Measurements from ENCODE around the gene G6PD.

DNA sequence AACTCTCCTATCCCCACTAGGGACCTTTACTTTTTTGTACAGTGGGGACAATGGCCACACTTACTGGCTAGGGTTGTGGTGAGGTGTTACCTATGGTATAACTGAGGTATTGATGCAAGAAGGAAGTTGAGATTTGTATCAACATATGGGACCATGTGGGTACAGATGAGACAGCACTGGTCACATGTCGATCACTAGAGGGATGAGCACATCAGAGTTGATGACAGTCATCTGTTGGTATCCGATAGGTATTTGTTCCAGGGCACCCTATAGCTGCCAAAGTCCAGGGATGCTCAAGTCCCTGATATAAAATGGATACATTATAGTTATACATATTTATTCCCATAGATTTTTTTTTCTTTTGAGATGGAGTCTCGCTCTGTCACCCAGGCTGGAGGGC lies 43.7 kb downstream of the G6PD start:
- TF ChIP-seq, protein P1, sequence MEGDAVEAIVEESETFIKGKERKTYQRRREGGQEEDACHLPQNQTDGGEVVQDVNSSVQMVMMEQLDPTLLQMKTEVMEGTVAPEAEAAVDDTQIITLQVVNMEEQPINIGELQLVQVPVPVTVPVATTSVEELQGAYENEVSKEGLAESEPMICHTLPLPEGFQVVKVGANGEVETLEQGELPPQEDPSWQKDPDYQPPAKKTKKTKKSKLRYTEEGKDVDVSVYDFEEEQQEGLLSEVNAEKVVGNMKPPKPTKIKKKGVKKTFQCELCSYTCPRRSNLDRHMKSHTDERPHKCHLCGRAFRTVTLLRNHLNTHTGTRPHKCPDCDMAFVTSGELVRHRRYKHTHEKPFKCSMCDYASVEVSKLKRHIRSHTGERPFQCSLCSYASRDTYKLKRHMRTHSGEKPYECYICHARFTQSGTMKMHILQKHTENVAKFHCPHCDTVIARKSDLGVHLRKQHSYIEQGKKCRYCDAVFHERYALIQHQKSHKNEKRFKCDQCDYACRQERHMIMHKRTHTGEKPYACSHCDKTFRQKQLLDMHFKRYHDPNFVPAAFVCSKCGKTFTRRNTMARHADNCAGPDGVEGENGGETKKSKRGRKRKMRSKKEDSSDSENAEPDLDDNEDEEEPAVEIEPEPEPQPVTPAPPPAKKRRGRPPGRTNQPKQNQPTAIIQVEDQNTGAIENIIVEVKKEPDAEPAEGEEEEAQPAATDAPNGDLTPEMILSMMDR (IDR thresholded peaks at IDR 0.05): no peak
- no peak for TF ChIP-seq POLR2A (IDR thresholded peaks at IDR 0.05)
